OCI-LY7 (cell line): ENCODE results near the gene HOXC10.

Experiments
- EZH2phosphoT487 ChIP-seq: fragments of 200-600 bp; sonication (generic); IDR thresholded peaks from 2 replicates; pipeline ENCODE4 v1.6.1; 2018; ENCODE audit warnings: low read depth, borderline replicate concordance, mild to moderate bottlenecking, mixed run types, antibody characterized with exemption, low read length, moderate library complexity, mixed read lengths
- TF ChIP-seq, protein P1 (sequence below): fragments of 200-600 bp; sonication (generic); conservative IDR thresholded peaks from 2 replicates; pipeline ENCODE4 v1.5.1; 2014; ENCODE audit warnings: mild to moderate bottlenecking, antibody characterized with exemption, low read length, moderate library complexity, mixed read lengths

DNA sequence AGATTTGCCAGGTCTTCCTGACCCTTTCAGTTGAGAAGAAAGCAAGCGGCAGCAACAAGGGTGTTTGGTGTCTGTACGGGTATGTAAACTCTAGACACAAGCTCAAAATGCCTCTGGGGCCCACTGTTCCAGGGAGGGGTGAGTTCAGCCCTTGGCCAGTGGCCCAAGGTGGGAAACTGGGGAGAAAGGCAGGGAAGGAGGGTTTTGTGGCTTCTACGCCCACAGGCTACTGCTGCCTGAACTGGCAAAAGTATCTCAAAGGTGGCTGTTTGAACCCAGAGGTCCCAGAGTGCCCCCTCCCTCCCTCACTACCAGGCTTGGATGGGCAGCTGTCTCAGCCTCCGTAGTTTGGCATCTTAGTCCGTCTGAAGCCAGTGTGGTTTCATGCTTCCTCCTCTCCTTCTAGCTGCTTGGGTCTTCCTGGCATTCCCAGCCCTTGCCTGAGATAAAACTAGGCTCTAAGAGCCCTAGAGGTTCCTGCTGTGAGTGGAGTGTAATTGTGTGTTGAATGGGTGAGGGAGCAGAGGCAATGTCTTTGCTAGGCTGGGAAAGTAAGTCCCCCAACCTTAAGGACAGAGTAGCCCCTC lies 53.4 kb downstream of the HOXC10 start:
- TF ChIP-seq, protein P1, sequence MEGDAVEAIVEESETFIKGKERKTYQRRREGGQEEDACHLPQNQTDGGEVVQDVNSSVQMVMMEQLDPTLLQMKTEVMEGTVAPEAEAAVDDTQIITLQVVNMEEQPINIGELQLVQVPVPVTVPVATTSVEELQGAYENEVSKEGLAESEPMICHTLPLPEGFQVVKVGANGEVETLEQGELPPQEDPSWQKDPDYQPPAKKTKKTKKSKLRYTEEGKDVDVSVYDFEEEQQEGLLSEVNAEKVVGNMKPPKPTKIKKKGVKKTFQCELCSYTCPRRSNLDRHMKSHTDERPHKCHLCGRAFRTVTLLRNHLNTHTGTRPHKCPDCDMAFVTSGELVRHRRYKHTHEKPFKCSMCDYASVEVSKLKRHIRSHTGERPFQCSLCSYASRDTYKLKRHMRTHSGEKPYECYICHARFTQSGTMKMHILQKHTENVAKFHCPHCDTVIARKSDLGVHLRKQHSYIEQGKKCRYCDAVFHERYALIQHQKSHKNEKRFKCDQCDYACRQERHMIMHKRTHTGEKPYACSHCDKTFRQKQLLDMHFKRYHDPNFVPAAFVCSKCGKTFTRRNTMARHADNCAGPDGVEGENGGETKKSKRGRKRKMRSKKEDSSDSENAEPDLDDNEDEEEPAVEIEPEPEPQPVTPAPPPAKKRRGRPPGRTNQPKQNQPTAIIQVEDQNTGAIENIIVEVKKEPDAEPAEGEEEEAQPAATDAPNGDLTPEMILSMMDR: no peak
- TF ChIP-seq EZH2phosphoT487: no peak
